Gastrocnemius medialis (tissue), 4 donors: Measurements from ENCODE around the gene MAGEB3.

Source experiments
- CTCF ChIP-seq, 5 experiments: fragments of 450-650 bp in 3 of 5; fragments of 200-600 bp in 2 of 5; sonication (generic) in 2 of 5; IDR thresholded peaks in 4 of 5; conservative IDR thresholded peaks in 1 of 5; 1 replicate in 4 of 5; 2 replicates in 1 of 5; pipeline ENCODE4 v1.5.1; 2016 to 2019; ENCODE audit warnings: antibody characterized with exemption in 5 of 5, mild to moderate bottlenecking in 3 of 5, moderate library complexity in 3 of 5
- POLR2A ChIP-seq, 2 donors: fragments of 450-650 bp; IDR thresholded peaks; one replicate each; pipeline ENCODE4 v1.6.1; 2017; ENCODE audit warnings: antibody characterized with exemption in 2 of 2, mild to moderate bottlenecking in 2 of 2, moderate library complexity in 2 of 2

- no peak for TF ChIP-seq POLR2A (IDR thresholded peaks at IDR 0.05)
- no peak for TF ChIP-seq CTCF (IDR thresholded peaks at IDR 0.05 in 4 of 5, conservative IDR thresholded peaks at IDR 0.05 in 1 of 5)
These were observed 50.0 kb downstream of the MAGEB3 start for GRCh38 chrX:30280428-30280827.
